Body of pancreas (tissue), 4 donors: ENCODE results near the gene OGT.

Experiments
- CTCF ChIP-seq, 7 experiments: fragments of 450-650 bp in 4 of 7; fragments of 200-600 bp in 3 of 7; sonication (generic) in 3 of 7; IDR thresholded peaks; one replicate each; pipeline ENCODE4 v1.5.1; 2016 to 2019; ENCODE audit warnings: antibody characterized with exemption in 7 of 7
- POLR2A ChIP-seq, 3 donors: fragments of 450-650 bp; IDR thresholded peaks; one replicate each; pipeline ENCODE4 v1.6.1; 2016; ENCODE audit warnings: antibody characterized with exemption in 3 of 3, mild to moderate bottlenecking in 2 of 3

DNA sequence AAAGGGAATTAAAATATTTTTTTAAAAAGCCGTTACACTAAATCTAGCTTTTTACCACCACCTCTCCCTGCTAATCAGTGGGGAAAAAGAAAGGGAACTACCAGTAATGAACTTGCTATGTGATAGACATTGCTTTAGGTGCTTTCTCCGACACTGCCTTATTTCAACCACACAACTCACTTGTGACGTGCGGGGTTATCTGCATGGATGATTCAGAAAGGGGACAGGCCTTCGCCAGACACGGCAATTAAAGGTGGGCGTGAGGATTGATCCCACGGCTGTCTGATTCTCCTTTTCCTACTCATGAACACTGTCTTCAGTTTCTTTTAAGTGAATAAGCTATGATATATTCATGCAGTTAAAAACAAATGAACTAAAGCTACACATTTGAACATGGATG, 86.3 kb downstream of the OGT start:
- TF ChIP-seq CTCF (IDR thresholded peaks at IDR 0.05) (no peak), POLR2A (IDR thresholded peaks at IDR 0.05) (no peak)
